OCI-LY1 (cell line): Measurements from ENCODE around the gene RASGEF1B.

Experiments
- H2AFZ ChIP-seq: fragments of 200-600 bp; sonication (generic), shearing (Covaris generic); 2 replicates; pipeline ENCODE4 v1.6.0; 2014; ENCODE audit warnings: antibody characterized with exemption, mild to moderate bottlenecking, low read length
- H3F3A ChIP-seq: fragments of 200-600 bp; sonication (generic), shearing (Covaris generic); 2 replicates; pipeline ENCODE4 v1.6.0; 2014; ENCODE audit warnings: mild to moderate bottlenecking, antibody characterized with exemption, low read length, moderate library complexity; ENCODE audit not compliant: insufficient read depth
- H3K27ac ChIP-seq: fragments of 200-600 bp; sonication (generic); 2 replicates; pipeline ENCODE4 v1.5.1; 2014; ENCODE audit warnings: low read length, mixed run types, mild to moderate bottlenecking, low read depth; ENCODE audit not compliant: poor library complexity, severe bottlenecking
- H3K27me3 ChIP-seq: fragments of 200-600 bp; sonication (generic); 2 replicates; pipeline ENCODE4 v1.6.0; 2014; ENCODE audit warnings: antibody characterized with exemption, mild to moderate bottlenecking, low read length, moderate library complexity; ENCODE audit not compliant: insufficient read depth
- H3K36me3 ChIP-seq: fragments of 200-600 bp; sonication (generic); 2 replicates; pipeline ENCODE4 v1.6.1; 2014; ENCODE audit warnings: mild to moderate bottlenecking, antibody characterized with exemption, low read length, moderate library complexity, mixed read lengths; ENCODE audit not compliant: insufficient read depth
- H3K4me1 ChIP-seq: fragments of 200-600 bp; sonication (generic); 2 replicates; pipeline ENCODE4 v1.5.1; 2014; ENCODE audit warnings: mild to moderate bottlenecking, low read length, moderate library complexity; ENCODE audit not compliant: insufficient read depth, severe bottlenecking
- H3K4me2 ChIP-seq: fragments of 200-600 bp; sonication (generic), shearing (Covaris generic); 2 replicates; pipeline ENCODE4 v1.6.1; 2014; ENCODE audit warnings: low read length
- H3K4me3 ChIP-seq: fragments of 200-600 bp; sonication (generic); 2 replicates; pipeline ENCODE4 v1.5.1; 2014; ENCODE audit warnings: low read length, low read depth, mild to moderate bottlenecking, mixed read lengths; ENCODE audit not compliant: poor library complexity, severe bottlenecking
- H3K79me2 ChIP-seq: fragments of 200-600 bp; shearing (Covaris generic); 2 replicates; pipeline ENCODE4 v1.6.1; 2016; ENCODE audit warnings: mixed run types, low read length, mixed read lengths; ENCODE audit not compliant: insufficient read depth
- H3K9ac ChIP-seq: fragments of 200-600 bp; sonication (generic), shearing (Covaris generic); 2 replicates; pipeline ENCODE4 v1.6.1; 2014; ENCODE audit warnings: mild to moderate bottlenecking, low read length, mixed read lengths
- H3K9me2 ChIP-seq: fragments of 200-600 bp; sonication (generic), shearing (Covaris generic); 2 replicates; pipeline ENCODE4 v1.6.1; 2014; ENCODE audit warnings: low read depth, mild to moderate bottlenecking, low read length, mixed read lengths
- H3K9me3 ChIP-seq: fragments of 200-600 bp; shearing (Covaris generic); 2 replicates; pipeline ENCODE4 v1.6.1; 2014; ENCODE audit warnings: low read length, mixed read lengths
- H4K20me1 ChIP-seq: fragments of 200-600 bp; sonication (generic), shearing (Covaris generic); 2 replicates; pipeline ENCODE4 v1.6.0; 2016; ENCODE audit warnings: mild to moderate bottlenecking, low read length; ENCODE audit not compliant: insufficient read depth
- CTCF ChIP-seq: fragments of 200-600 bp; sonication (generic), shearing (Covaris generic); IDR thresholded peaks from 2 replicates; pipeline ENCODE4 v1.5.1; 2017; ENCODE audit warnings: mild to moderate bottlenecking, antibody characterized with exemption, low read length, moderate library complexity, mixed read lengths
- EZH2 ChIP-seq: fragments of 200-600 bp; sonication (generic), shearing (Covaris generic); IDR thresholded peaks from 2 replicates; pipeline ENCODE4 v1.8.0; 2017; ENCODE audit warnings: borderline replicate concordance, mixed run types, mild to moderate bottlenecking, antibody characterized with exemption, low read length, moderate library complexity, mixed read lengths

Gene RASGEF1B

GRCh38 chr4:81460191-81460701 lies 11.5 kb downstream of the RASGEF1B start:
- no peaks in the 10 kb centered on the region for H3K9me3 ChIP-seq
- H3K9ac ChIP-seq, result no peak overlapping the region
- no peak overlapping the region for H2AFZ ChIP-seq
- H3K4me1 ChIP-seq, result peaks cover 36% of the 10 kb centered on the region
- peaks cover 4% of the 10 kb centered on the region; the same call in 1 of the 2 replicates for H4K20me1 ChIP-seq
- H3F3A ChIP-seq, result no peaks in the 10 kb centered on the region
- no peak overlapping the region for H3K4me3 ChIP-seq
- H3K4me2 ChIP-seq, result no peak overlapping the region
- H3K79me2 ChIP-seq, result peaks cover 66% of the 10 kb centered on the region
- H3K36me3 ChIP-seq, result peaks cover 55% of the 10 kb centered on the region
- H3K27ac ChIP-seq, result no peak overlapping the region
- TF ChIP-seq CTCF (no peak), EZH2 (no peak)
- no peaks in the 10 kb centered on the region for H3K9me2 ChIP-seq
- H3K27me3 ChIP-seq, result no peaks in the 10 kb centered on the region

GRCh38 chr4:81459228-81459627 lies 12.5 kb downstream of the RASGEF1B start:
- Histone ChIP-seq H3F3A (no peaks in the 10 kb centered on the region), H3K4me2 (no peak overlapping the region), H3K27ac (no peak overlapping the region), H2AFZ (no peak overlapping the region), H3K36me3 (peaks cover 64% of the 10 kb centered on the region), H3K27me3 (no peaks in the 10 kb centered on the region), H4K20me1 (peaks cover 4% of the 10 kb centered on the region; the same call in 1 of the 2 replicates), H3K79me2 (peaks cover 56% of the 10 kb centered on the region), H3K4me1 (peaks cover 36% of the 10 kb centered on the region), H3K4me3 (no peak overlapping the region), H3K9me3 (no peaks in the 10 kb centered on the region), H3K9ac (no peak overlapping the region), H3K9me2 (no peaks in the 10 kb centered on the region)
- TF ChIP-seq CTCF, result no peak
- no peak for TF ChIP-seq EZH2

- Histone ChIP-seq H2AFZ (no peak overlapping the region), H3K9me2 (no peaks in the 10 kb centered on the region), H4K20me1 (peaks cover 4% of the 10 kb centered on the region; the same call in 1 of the 2 replicates), H3F3A (no peaks in the 10 kb centered on the region), H3K9ac (no peak overlapping the region), H3K79me2 (peaks cover 44% of the 10 kb centered on the region), H3K4me3 (no peak overlapping the region), H3K4me1 (peaks cover 25% of the 10 kb centered on the region), H3K27ac (no peak overlapping the region), H3K36me3 (peaks cover 76% of the 10 kb centered on the region), H3K9me3 (no peaks in the 10 kb centered on the region), H3K4me2 (no peak overlapping the region), H3K27me3 (no peaks in the 10 kb centered on the region)
- TF ChIP-seq EZH2 (no peak), CTCF (no peak)
Observed at GRCh38 chr4:81457921-81458520, 13.7 kb downstream of the RASGEF1B start.
